HUES48 (cell line): ENCODE results near the gene ZNF358.

Source experiments
- H3K27ac ChIP-seq: one replicate; pipeline ENCODE4 v1.7.0; 2013; ENCODE audit warnings: low read depth, low read length, inconsistent platforms
- H3K27me3 ChIP-seq: 2 replicates; pipeline ENCODE4 v1.6.1; 2013; ENCODE audit warnings: mild to moderate bottlenecking, low read length; ENCODE audit not compliant: control insufficient read depth, insufficient read depth
- H3K36me3 ChIP-seq: 2 replicates; pipeline ENCODE4 v1.6.1; 2013; ENCODE audit warnings: low read length; ENCODE audit not compliant: control insufficient read depth, insufficient read depth
- H3K4me1 ChIP-seq: 2 replicates; pipeline ENCODE4 v1.6.1; 2013; ENCODE audit warnings: mild to moderate bottlenecking, low read length; ENCODE audit not compliant: control insufficient read depth, insufficient read depth
- H3K4me3 ChIP-seq: 2 replicates; pipeline ENCODE4 v1.5.1; 2013; ENCODE audit warnings: mild to moderate bottlenecking, low read depth, low read length
- H3K9ac ChIP-seq: 2 replicates; pipeline ENCODE4 v1.6.1; 2013; ENCODE audit warnings: mild to moderate bottlenecking, low read depth, low read length, moderate library complexity
- H3K9me3 ChIP-seq: 2 replicates; pipeline ENCODE4 v1.6.1; 2013; ENCODE audit warnings: low read length; ENCODE audit not compliant: control insufficient read depth, insufficient read depth

The ZNF358 gene

DNA sequence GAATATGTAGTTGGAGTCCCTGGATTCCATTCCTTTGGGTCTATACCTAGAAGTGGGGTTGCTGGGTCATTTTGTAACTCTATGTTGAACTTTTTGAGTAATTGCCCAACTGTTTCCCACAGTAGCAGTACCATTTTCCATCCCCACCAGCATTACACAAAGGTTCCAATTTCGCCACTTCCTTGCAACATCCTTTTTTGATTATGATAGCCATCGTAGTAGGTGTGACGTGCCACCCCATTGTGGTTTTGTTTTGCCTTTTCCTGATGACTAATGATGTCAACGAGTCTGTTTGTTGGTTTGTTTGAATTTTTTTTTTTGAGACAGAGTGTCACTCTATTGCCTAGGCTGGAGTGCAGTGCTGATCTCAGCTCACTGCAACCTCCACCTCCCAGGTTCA is 23.8 kb upstream of the ZNF358 start:
- Histone ChIP-seq H3K9ac (no peak overlapping the region), H3K27ac (no peak overlapping the region), H3K9me3 (no peaks in the 10 kb centered on the region)

DNA sequence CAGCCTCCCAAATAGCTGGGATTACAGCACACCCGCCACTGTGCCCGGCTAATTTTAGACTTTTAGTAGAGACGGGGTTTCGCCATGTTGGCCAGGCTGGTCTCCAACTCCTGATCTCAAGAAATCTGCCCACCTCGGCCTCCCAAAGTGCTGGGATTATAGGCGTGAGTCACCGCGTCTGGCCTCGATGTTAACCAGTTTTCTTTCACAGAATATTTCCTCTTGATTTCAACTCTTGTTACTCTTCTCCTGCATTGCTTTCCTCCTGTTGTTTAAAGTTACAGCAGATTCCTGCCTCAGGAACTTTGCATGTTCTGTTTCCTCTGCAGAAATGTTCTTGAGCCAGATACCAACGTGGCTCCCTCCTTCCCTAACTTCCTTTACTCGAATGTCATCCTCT is 23.3 kb upstream of the ZNF358 start:
- Histone ChIP-seq H3K9me3 (no peaks in the 10 kb centered on the region), H3K4me1 (peaks cover 9% of the 10 kb centered on the region), H3K9ac (no peak overlapping the region), H3K4me3 (no peak overlapping the region), H3K27me3 (no peaks in the 10 kb centered on the region; the same call in 1 of the 2 replicates), H3K27ac (no peak overlapping the region), H3K36me3 (no peaks in the 10 kb centered on the region)

More for the DNA sequence above, 23.8 kb upstream of the ZNF358 start:
- Histone ChIP-seq H3K4me3 (no peak overlapping the region), H3K36me3 (no peaks in the 10 kb centered on the region), H3K27me3 (no peaks in the 10 kb centered on the region; the same call in 1 of the 2 replicates), H3K4me1 (peaks cover 9% of the 10 kb centered on the region)

- no peak overlapping the region for H3K9ac ChIP-seq
These were observed 21.3 kb upstream of the ZNF358 start for GRCh38 chr19:7494416-7495098.

DNA sequence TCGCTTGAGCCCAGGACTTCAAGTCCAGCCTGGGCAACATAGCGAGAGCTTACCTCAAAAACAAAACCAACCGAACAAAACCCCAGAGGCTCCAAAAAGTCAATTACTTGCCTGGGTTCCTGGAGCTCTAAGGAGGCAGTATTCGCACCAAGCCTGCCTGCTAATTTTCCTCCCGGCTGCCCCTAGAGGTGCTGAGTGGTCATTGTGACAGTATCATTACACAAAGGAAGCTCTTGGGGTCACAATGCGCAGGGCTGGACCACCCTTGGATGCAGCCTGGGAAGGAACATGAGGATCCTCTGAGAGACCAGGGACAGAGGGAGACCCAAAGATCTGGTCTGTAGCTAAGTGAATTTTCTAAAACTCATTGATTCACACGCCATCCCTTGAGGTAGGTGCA is 18.6 kb upstream of the ZNF358 start:
- H3K9ac ChIP-seq: no peak overlapping the region
- H3K36me3 ChIP-seq: no peaks in the 10 kb centered on the region
- H3K4me1 ChIP-seq: no peaks in the 10 kb centered on the region
- H3K27me3 ChIP-seq: peaks cover 24% of the 10 kb centered on the region
- H3K4me3 ChIP-seq: no peak overlapping the region
- no peak overlapping the region for H3K27ac ChIP-seq
- H3K9me3 ChIP-seq: no peaks in the 10 kb centered on the region

More at GRCh38 chr19:7494416-7495098, 21.3 kb upstream of the ZNF358 start:
- peaks cover 3% of the 10 kb centered on the region for H3K27me3 ChIP-seq
- no peak overlapping the region for H3K4me3 ChIP-seq
- H3K27ac ChIP-seq: no peak overlapping the region
- no peaks in the 10 kb centered on the region for H3K36me3 ChIP-seq
- no peaks in the 10 kb centered on the region for H3K9me3 ChIP-seq
- H3K4me1 ChIP-seq: peaks cover 3% of the 10 kb centered on the region

- H3K36me3 ChIP-seq: no peaks in the 10 kb centered on the region
- H3K4me3 ChIP-seq: peak overlapping the region; percentile 67
- H3K9ac ChIP-seq: no peak overlapping the region; the same call in 1 of the 2 replicates
- H3K27me3 ChIP-seq: peaks cover 24% of the 10 kb centered on the region
- no peak overlapping the region for H3K27ac ChIP-seq
- H3K9me3 ChIP-seq: no peaks in the 10 kb centered on the region
- H3K4me1 ChIP-seq: 0 out of 2 replicates have a peak, but pooled peaks cover 6% of the 10 kb centered on the region
These were observed 15.0 kb upstream of the ZNF358 start for GRCh38 chr19:7500811-7501450.

DNA sequence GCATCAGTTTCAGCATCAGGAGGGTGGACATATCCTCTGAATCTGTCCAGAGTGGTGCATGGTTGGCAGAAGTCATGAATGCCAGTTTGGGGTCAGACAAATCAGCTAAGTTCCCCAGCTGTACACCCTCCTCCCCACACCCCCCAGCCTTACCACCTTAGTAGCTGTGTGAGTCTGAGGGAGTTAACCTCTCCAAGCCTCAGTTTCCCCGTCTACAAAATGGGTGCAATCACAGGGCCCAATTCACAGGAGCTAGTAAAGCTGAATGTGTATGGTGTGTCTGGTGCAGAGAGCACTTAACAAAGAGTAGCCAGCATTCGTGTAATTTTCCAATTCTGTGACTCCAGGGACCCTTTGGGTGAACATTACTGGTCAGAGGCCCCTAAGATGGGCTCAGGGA is 13.4 kb upstream of the ZNF358 start:
- H3K9ac ChIP-seq: no peak overlapping the region
- H3K9me3 ChIP-seq: no peaks in the 10 kb centered on the region
- peaks cover 24% of the 10 kb centered on the region for H3K27me3 ChIP-seq
- no peaks in the 10 kb centered on the region for H3K36me3 ChIP-seq
- H3K4me1 ChIP-seq: 0 out of 2 replicates have a peak, but pooled peaks cover 6% of the 10 kb centered on the region
- H3K27ac ChIP-seq: no peak overlapping the region
- no peak overlapping the region for H3K4me3 ChIP-seq

DNA sequence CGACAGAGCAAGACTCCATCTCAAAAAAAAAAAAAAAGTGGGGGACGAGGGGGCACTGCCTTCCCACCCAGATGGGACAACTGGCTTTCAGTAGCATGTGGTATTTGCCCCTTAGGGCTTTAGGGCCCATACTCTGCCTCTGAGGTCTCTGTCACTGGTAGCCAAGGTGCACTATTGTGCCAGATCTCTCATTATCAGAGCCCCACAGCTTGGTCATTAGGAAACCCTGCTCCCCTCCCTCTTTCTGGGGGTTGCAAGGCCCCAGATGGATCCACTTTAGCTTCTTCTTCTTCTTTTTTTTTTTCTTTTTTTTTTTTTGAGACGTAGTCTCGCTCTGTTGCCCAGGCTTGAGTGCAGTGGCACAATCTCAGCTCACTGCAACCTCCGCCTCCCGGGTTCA is 11.2 kb upstream of the ZNF358 start:
- no peaks in the 10 kb centered on the region for H3K9me3 ChIP-seq
- H3K4me1 ChIP-seq: peaks cover 8% of the 10 kb centered on the region; the same call in 1 of the 2 replicates
- H3K4me3 ChIP-seq: no peak overlapping the region
- H3K36me3 ChIP-seq: no peaks in the 10 kb centered on the region
- H3K27me3 ChIP-seq: peaks cover 19% of the 10 kb centered on the region
- H3K9ac ChIP-seq: no peak overlapping the region
- H3K27ac ChIP-seq: no peak overlapping the region

DNA sequence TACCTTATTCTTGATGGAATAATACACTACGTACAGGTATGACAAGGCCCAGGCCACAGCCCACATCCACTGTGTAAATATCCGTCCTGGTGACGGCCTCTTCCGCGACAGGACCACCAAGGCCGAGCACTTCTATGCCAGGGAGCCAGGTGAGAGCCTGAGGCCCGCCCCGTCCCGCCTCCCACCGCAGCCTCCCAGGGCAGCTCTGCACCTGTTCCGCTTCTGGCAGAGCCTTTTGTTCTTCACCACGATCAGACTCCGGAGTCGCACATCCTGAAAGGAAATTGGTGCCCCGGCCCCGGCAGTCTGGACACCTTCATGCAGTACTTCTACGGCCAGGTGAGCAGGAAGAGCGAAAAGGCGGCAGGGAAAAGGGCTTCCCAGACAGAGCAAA is 10.6 kb upstream of the ZNF358 start:
- H3K4me3 ChIP-seq: peak overlapping the region; percentile 53
- H3K9ac ChIP-seq: no peak overlapping the region
- H3K27me3 ChIP-seq: peaks cover 14% of the 10 kb centered on the region
- H3K4me1 ChIP-seq: peaks cover 8% of the 10 kb centered on the region; the same call in 1 of the 2 replicates
- H3K9me3 ChIP-seq: no peaks in the 10 kb centered on the region
- H3K27ac ChIP-seq: no peak overlapping the region
- H3K36me3 ChIP-seq: no peaks in the 10 kb centered on the region

- H3K9ac ChIP-seq: no peak overlapping the region
These were observed 10.1 kb upstream of the ZNF358 start for GRCh38 chr19:7505682-7506384.

DNA sequence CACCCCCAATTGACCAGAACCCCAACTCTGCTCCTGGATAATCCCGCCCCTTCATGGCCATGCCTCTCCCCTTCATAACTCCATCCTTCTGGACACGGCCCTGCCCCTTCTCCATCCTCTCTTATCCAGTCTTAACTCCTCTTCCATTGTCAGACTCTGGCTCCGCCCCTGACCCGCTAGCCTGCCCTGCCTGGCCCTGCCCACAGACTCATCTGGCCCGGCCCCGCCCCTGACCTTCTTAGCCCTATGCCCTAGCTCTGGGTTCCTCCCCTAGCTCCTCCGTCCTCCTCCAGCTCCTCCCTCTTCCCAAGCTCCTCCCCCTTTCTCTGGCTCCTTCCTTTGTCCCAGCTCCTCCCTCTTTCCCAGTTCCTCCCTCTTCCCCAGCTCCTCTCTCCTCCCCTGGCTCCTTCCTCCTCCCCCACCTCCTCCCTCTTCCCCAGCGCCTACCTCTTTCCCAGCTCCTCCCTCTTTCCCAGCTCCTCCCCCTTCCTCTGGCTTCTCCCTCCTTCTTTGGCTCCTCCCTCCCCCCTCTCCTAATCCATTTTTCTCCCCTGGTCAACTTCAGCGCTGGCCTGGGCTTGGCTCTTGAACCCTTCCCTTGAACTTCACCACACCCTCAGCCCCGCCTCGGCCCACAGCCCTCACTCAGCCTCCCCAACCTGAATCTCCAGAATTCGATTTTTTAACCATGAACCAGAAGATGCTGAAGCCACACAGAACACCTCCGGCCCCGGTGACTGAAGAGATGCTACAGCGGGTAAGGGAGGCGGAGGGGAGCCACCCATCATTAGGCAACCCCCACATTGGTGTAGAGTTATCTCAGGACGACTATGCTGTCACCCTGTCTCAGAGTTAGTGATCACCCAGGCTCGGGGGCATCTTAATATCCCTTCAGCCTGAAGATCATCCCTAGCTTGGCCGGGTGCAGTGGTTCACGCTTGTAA is 9.2 kb upstream of the ZNF358 start:
- H3K36me3 ChIP-seq: no peaks in the 10 kb centered on the region
- H3K4me1 ChIP-seq: peaks cover 8% of the 10 kb centered on the region; the same call in 1 of the 2 replicates
- no peak overlapping the region for H3K27ac ChIP-seq
- no peaks in the 10 kb centered on the region for H3K9me3 ChIP-seq
- H3K9ac ChIP-seq: no peak overlapping the region
- H3K27me3 ChIP-seq: peaks cover 2% of the 10 kb centered on the region; the same call in 1 of the 2 replicates
- H3K4me3 ChIP-seq: peak overlapping the region; percentile 55

More at GRCh38 chr19:7505682-7506384, 10.1 kb upstream of the ZNF358 start:
- Histone ChIP-seq H3K27me3 (peaks cover 8% of the 10 kb centered on the region), H3K4me1 (peaks cover 8% of the 10 kb centered on the region; the same call in 1 of the 2 replicates), H3K9me3 (no peaks in the 10 kb centered on the region), H3K27ac (no peak overlapping the region), H3K36me3 (no peaks in the 10 kb centered on the region), H3K4me3 (peak overlapping the region; percentile 55)
